HepG2 (cell line): ENCODE data around the gene SPI1. TPM values are rescaled to one million over a fixed set of nuclear protein-coding genes. Genes with fewer than 3 reads are reported as not detected.

Experiments used
- ATAC-seq: fragments of 200-7000 bp; cut with Tn5 transposase; 3 replicates; pipeline ENCODE4 v1.9.1; 2020; ENCODE audit warnings: mild to moderate bottlenecking, moderate library complexity
- BruUV-seq: library from RNA; stranded (reverse); fragments of 400-500 nt; replicated peaks from 2 replicates; lab custom pipeline; 2021; lab: Mats Ljungman, UMichigan
- CTCF ChIA-PET: fragments of 300-600 bp; formaldehyde crosslinking; extraction: SDS; loops from one replicate; lab custom pipeline; 2021; ENCODE audit warnings: low total read pairs, inconsistent platforms, low intra/inter-chr PET ratio; lab: Yijun Ruan, JAX
- POLR2A ChIA-PET: fragments of 350-600 bp; sonication (Branson Sonifier 250); formaldehyde crosslinking; loops from one replicate; lab custom pipeline; 2020; ENCODE audit warnings: antibody characterized with exemption, inconsistent platforms; lab: Yijun Ruan, JAX
- DNase-seq: peaks from one replicate; pipeline ENCODE4 v3.0.0-alpha.2; 2015; ENCODE audit warnings: low spot score
- FAIRE-seq: peaks from 3 replicates; lab custom pipeline; 2011; peaks lifted over from hg19 to GRCh38; lab: Jason Lieb, UNC
- H2AFZ ChIP-seq: one replicate; pipeline ENCODE4 v1.6.1; 2011; ENCODE audit warnings: low read length, inconsistent platforms
- H3K27ac ChIP-seq: fragments of 300-600 bp; 3 replicates; pipeline ENCODE4 v1.8.0; 2011; ENCODE audit warnings: mixed run types, mild to moderate bottlenecking, mixed read lengths, low read length, inconsistent platforms; ENCODE audit not compliant: insufficient read depth; ENCODE audit errors: extremely low read length
- H3K27me3 ChIP-seq, 2 experiments: fragments of 200-600 bp in 1 of 2; 2 replicates in 1 of 2; 3 replicates in 1 of 2; pipeline versions ENCODE4 v1.6.0 to v1.8.0; 2011; ENCODE audit warnings: low read length in 2 of 2, mild to moderate bottlenecking in 2 of 2, moderate library complexity in 2 of 2, inconsistent platforms in 1 of 2; ENCODE audit not compliant: insufficient read depth in 2 of 2, control insufficient read depth in 1 of 2
- H3K36me3 ChIP-seq, 2 experiments: fragments of 200-600 bp in 1 of 2; replicated peaks in 1 of 2; 2 replicates in 1 of 2; 3 replicates in 1 of 2; pipeline versions ENCODE4 v1.5.1 to v1.8.0; 2011; ENCODE audit warnings: low read length in 2 of 2, inconsistent platforms in 1 of 2; ENCODE audit not compliant: insufficient read depth in 2 of 2, control insufficient read depth in 1 of 2
- H3K4me1 ChIP-seq: 2 replicates; pipeline ENCODE4 v1.5.1; 2012; ENCODE audit warnings: low read length, inconsistent platforms; ENCODE audit not compliant: insufficient read depth
- H3K4me2 ChIP-seq: 2 replicates; pipeline ENCODE4 v1.6.0; 2011; ENCODE audit warnings: low read depth, low read length, inconsistent platforms
- H3K4me3 ChIP-seq, 3 experiments: fragments of 200-600 bp in 1 of 3; sonication (generic), shearing (Covaris generic) in 1 of 3; replicated peaks in 1 of 3; 2 replicates each; pipeline ENCODE4 v1.5.1; 2011 to 2016; ENCODE audit warnings: low read length in 3 of 3, inconsistent platforms in 2 of 3, low read depth in 2 of 3, mild to moderate bottlenecking in 2 of 3, control low read depth in 1 of 3, mixed read lengths in 1 of 3; ENCODE audit not compliant: insufficient read depth in 1 of 3
- H3K79me2 ChIP-seq: one replicate; pipeline ENCODE4 v1.6.1; 2011; ENCODE audit warnings: low read length, inconsistent platforms; ENCODE audit not compliant: insufficient read depth
- H3K9ac ChIP-seq: 2 replicates; pipeline ENCODE4 v1.6.0; 2011; ENCODE audit warnings: mild to moderate bottlenecking, low read depth, low read length, inconsistent platforms; ENCODE audit not compliant: insufficient read depth
- H3K9me3 ChIP-seq: 2 replicates; pipeline ENCODE4 v1.5.1; 2012; ENCODE audit warnings: mild to moderate bottlenecking, low read length
- H4K20me1 ChIP-seq: 2 replicates; pipeline ENCODE4 v1.6.0; 2011; ENCODE audit warnings: inconsistent platforms, mild to moderate bottlenecking, low read length, moderate library complexity; ENCODE audit not compliant: insufficient read depth
- ARID5B ChIP-seq: IDR thresholded peaks from 2 replicates; pipeline ENCODE4 v1.4.0; 2020; ENCODE audit warnings: mild to moderate bottlenecking, missing genetic modification reagents
- HMG20B ChIP-seq: conservative IDR thresholded peaks from 2 replicates; pipeline ENCODE4 v1.6.1; 2016; ENCODE audit warnings: missing genetic modification reagents, missing compliant biosample characterization
- HNRNPH1 ChIP-seq: fragments of 200-400 bp; formaldehyde crosslinking; optimal IDR thresholded peaks from 2 replicates; pipeline ENCODE3; 2017; ENCODE audit warnings: mild to moderate bottlenecking, low read depth, low read length
- MBNL3 ChIP-seq: fragments of 250-450 bp; sonication (Bioruptor Pico); conservative IDR thresholded peaks from 2 replicates; pipeline ENCODE4 v1.8.0; 2022; ENCODE audit warnings: mild to moderate bottlenecking, inconsistent platforms
- SRSF4 ChIP-seq: fragments of 200-400 bp; formaldehyde crosslinking; IDR thresholded peaks from one replicate; pipeline ENCODE4 v1.6.1; 2018; ENCODE audit warnings: mild to moderate bottlenecking, low read depth, low read length, moderate library complexity; ENCODE audit not compliant: poor library complexity, severe bottlenecking
- YEATS2 ChIP-seq: sonication (generic); formaldehyde crosslinking; IDR thresholded peaks from 2 replicates; pipeline ENCODE4 v1.4.0; 2020; ENCODE audit warnings: missing genetic modification reagents, borderline replicate concordance
- ZC3H13 ChIP-seq: sonication (generic); formaldehyde crosslinking; IDR thresholded peaks from 2 replicates; pipeline ENCODE4 v1.8.1; 2023; ENCODE audit warnings: mild to moderate bottlenecking, missing genetic modification reagents, moderate library complexity
- ZFP36L1 ChIP-seq: sonication (generic); formaldehyde crosslinking; IDR thresholded peaks from 2 replicates; pipeline ENCODE4 v1.8.0; 2022; ENCODE audit warnings: mild to moderate bottlenecking, missing genetic modification reagents, moderate library complexity
- ZNF329 ChIP-seq: sonication (generic); formaldehyde crosslinking; IDR thresholded peaks from 2 replicates; pipeline ENCODE4 v1.9.0; 2021; ENCODE audit warnings: low read depth, mild to moderate bottlenecking, missing genetic modification reagents
- ZNF513 ChIP-seq: sonication (generic); formaldehyde crosslinking; conservative IDR thresholded peaks from 2 replicates; pipeline ENCODE4 v1.5.0; 2020; ENCODE audit warnings: missing genetic modification reagents
- WGBS: methylation state at CpG from one replicate; pipeline ENCODE4 v1.1.6; 2017; ENCODE audit warnings: low lambda C conversion rate; 5-methylcytosine and 5-hydroxymethylcytosine counted together
- in situ Hi-C: cut with HindIII; loops from 2 replicates; pipeline ENCODE4 v1.10.0; 2017; ENCODE audit warnings: low pct_unique_long_range_greater_than_20kb; ENCODE audit not compliant: extremely low pct_ligation_motif_present
- intact Hi-C: fragments of 100-400 bp; cut with micrococcal nuclease; formaldehyde crosslinking; loops from one replicate; pipeline ENCODE4 v1.10.0; 2022; ENCODE audit not compliant: unreplicated experiment
- polyA plus RNA-seq, 8 experiments: library from polyadenylated mRNA; depleted of rRNA in 3 of 8; stranded (reverse) in 7 of 8; unstranded in 1 of 8; fragments of >200 nt; fragmentation: Illumina TruSeq in 4 of 8; extraction: Trizol in 4 of 8; gene quantifications; 2 replicates each; pipeline versions ENCODE4 v1.2.1 to v1.2.3, GENCODE V29; 2011 to 2016; ENCODE audit warnings: low read depth in 4 of 8, missing spikeins in 1 of 8, mixed read lengths in 1 of 8; ENCODE audit not compliant: insufficient read depth in 1 of 8
- total RNA-seq, 5 experiments: library from RNA; depleted of rRNA; stranded (reverse); fragments of >200 nt; fragmentation: Illumina TruSeq; extraction: Trizol; gene quantifications; 2 replicates each; pipeline ENCODE4 v1.2.3, GENCODE V29; 2016; ENCODE audit warnings: low read depth in 1 of 5

SPI1 gene
- total and polyA plus RNA-seq, 2 of the 13 experiments (the other 11 are each of a cell fraction or from before 2014, with no cell fraction given) = not detected

GRCh38 chr11:47328449-47329390 is 49.6 kb downstream of the SPI1 start:
- Histone ChIP-seq H3K4me1 (no peaks in the 10 kb centered on the region), H3K79me2 (no peaks in the 10 kb centered on the region), H4K20me1 (no peaks in the 10 kb centered on the region), H3K9ac (no peak overlapping the region), H3K4me2 (no peak overlapping the region), H2AFZ (no peak overlapping the region), H3K4me3 (no peak overlapping the region), H3K27ac (no peak overlapping the region), H3K27me3 (no peaks in the 10 kb centered on the region)
- FAIRE-seq (no peak), DNase-seq (no peak)
- POLR2A ChIA-PET = no interaction called here
- CTCF ChIA-PET = no interaction called here
- intact Hi-C loops = no loop called here
- WGBS = 93% methylated on average over 25 of the region's 29 CpGs
- no TSS peak for BruUV-seq
- no peak for TF ChIP-seq HMG20B
- TF ChIP-seq MBNL3 (CRISPR knock-in tag) = no peak
- TF ChIP-seq ZNF513 (CRISPR knock-in tag) = no peak
- TF ChIP-seq SRSF4 = no peak
- TF ChIP-seq ZFP36L1 (CRISPR knock-in tag) = no peak
- no peak for TF ChIP-seq HNRNPH1
- no peak for TF ChIP-seq ZNF329 (CRISPR knock-in tag)
- TF ChIP-seq YEATS2 (CRISPR knock-in tag) = no peak
- no peak for TF ChIP-seq ZC3H13 (CRISPR knock-in tag)
- TF ChIP-seq ARID5B (CRISPR knock-in tag) = no peak
- TF ChIP-seq, all 625 proteins: peak for 0
- ATAC-seq = no peak
- Histone ChIP-seq H3K9me3 (no peaks in the 10 kb centered on the region), H3K36me3 (peaks cover 10 to 45% of the 10 kb centered on the region in 2 experiments)
- in situ Hi-C loops = no loop called here
